Stimulated activated naive B cell treated with anti-CD40 and anti-IgM and Interleukin-4, amounts not matched to agents 10 μg/mL and 1 μg/mL and 100 μg/mL, for 72 hours (primary cell): ENCODE results near the gene TCERG1L.

ENCODE experiments used
- ATAC-seq, 2 donors: fragments of 150-1000 bp; cut with Tn5 transposase; replicated peaks; 2 replicates each; pipeline ENCODE4 v1.10.0; 2021; ENCODE audit warnings: moderate library complexity in 1 of 2
- DNase-seq: peaks from one replicate; pipeline ENCODE4 v3.0.0; 2021
- H3K27ac Mint-ChIP-seq: one replicate; pipeline ENCODE4 v1.8.0; 2022; ENCODE audit warnings: mild to moderate bottlenecking, mixed read lengths
- H3K27me3 Mint-ChIP-seq, 2 donors: one replicate each; pipeline ENCODE4 v1.8.0; 2022; ENCODE audit warnings: mixed read lengths in 2 of 2
- H3K36me3 Mint-ChIP-seq, 2 donors: one replicate each; pipeline ENCODE4 v1.8.0; 2022; ENCODE audit warnings: mixed read lengths in 2 of 2, mild to moderate bottlenecking in 1 of 2
- H3K4me1 Mint-ChIP-seq, 2 donors: one replicate each; pipeline ENCODE4 v1.8.0; 2022; ENCODE audit warnings: mixed read lengths in 2 of 2, mild to moderate bottlenecking in 1 of 2
- H3K4me3 Mint-ChIP-seq, 2 donors: one replicate each; pipeline ENCODE4 v1.8.0; 2022; ENCODE audit warnings: mild to moderate bottlenecking in 2 of 2, mixed read lengths in 2 of 2, moderate library complexity in 1 of 2
- H3K9me3 Mint-ChIP-seq, 2 donors: one replicate each; pipeline ENCODE4 v1.8.0; 2022; ENCODE audit warnings: mixed read lengths in 2 of 2, mild to moderate bottlenecking in 1 of 2

The TCERG1L gene

DNA sequence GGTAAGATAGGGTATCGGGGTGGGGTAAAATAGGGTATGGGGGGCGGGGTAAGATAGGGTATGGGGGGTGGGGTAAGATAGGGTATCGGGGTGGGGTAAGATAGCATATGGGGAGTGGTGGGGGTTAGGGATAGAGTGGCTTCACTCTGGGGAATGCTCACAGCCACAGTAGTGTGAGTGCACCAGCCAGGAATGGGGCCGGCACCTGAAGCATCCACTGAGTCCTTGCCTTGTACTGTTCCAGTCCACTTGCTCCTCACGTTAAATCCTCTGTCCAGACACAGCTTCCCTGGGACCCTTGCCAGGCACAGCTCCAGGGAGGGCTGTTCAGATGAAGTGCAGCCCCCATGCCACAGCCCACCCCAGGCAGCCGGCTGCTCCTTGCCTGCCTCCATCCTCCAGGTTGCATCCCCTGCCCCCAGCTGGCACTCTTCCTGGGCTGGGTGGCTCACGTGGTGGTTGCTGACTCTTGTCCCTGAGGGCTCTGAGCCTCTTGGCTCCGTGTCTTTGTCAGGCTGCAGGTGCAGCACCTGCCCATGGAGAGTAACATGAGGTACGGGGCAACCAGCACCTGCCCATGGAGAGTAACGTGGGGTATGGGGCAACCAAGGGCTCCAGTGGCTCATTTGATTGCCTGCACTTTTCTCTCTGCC, 268.4 kb downstream of the TCERG1L start:
- Mint-ChIP-seq H3K4me1 (no peaks in the 10 kb centered on the region), H3K9me3 (peaks cover 3 to 8% of the 10 kb centered on the region in 2 donors), H3K27ac (no peak overlapping the region), H3K4me3 (no peak overlapping the region), H3K27me3 (no peaks in the 10 kb centered on the region), H3K36me3 (peaks cover 0 to 2% of the 10 kb centered on the region in 2 donors)
- DNase-seq (no peak), ATAC-seq (no peak)
